AG04450 (cell line): ENCODE data around the gene CAPZA1. TPM values are rescaled to one million over a fixed set of nuclear protein-coding genes. Genes with fewer than 3 reads are reported as not detected.

Source experiments
- CTCF ChIA-PET: fragments of 300-600, 350-600 bp; formaldehyde crosslinking; extraction: SDS; loops from one replicate; lab custom pipeline; 2022; ENCODE audit warnings: antibody characterized with exemption, inconsistent platforms; lab: Charles Lee
- POLR2A ChIA-PET: fragments of 350-600 bp; formaldehyde crosslinking; extraction: SDS; loops from one replicate; lab custom pipeline; 2021; ENCODE audit warnings: antibody characterized with exemption, inconsistent platforms; lab: Yijun Ruan, JAX
- DNase-seq: peaks from one replicate; pipeline ENCODE4 v3.0.0-alpha.2; 2011; ENCODE audit warnings: low read depth, low spot score
- H3K27ac ChIP-seq: one replicate; pipeline ENCODE4 v1.5.1; 2012; ENCODE audit warnings: low read depth, low read length, control low read depth
- H3K27me3 ChIP-seq: one replicate; pipeline ENCODE4 v1.6.0; 2012; ENCODE audit warnings: low read length; ENCODE audit not compliant: control insufficient read depth, insufficient read depth
- H3K4me3 ChIP-seq: 2 replicates; pipeline ENCODE4 v1.5.1; 2011; ENCODE audit warnings: mild to moderate bottlenecking, low read depth, low read length, control low read depth
- H3K9me3 ChIP-seq: 2 replicates; pipeline ENCODE4 v1.5.1; 2012; ENCODE audit warnings: low read length; ENCODE audit not compliant: control insufficient read depth, insufficient read depth
- CTCF ChIP-seq: IDR thresholded peaks from 2 replicates; pipeline ENCODE4 v1.5.1; 2011; ENCODE audit warnings: low read depth, low read length, control low read depth, inconsistent platforms
- polyA plus RNA-seq: library from polyadenylated mRNA; depleted of rRNA; stranded (reverse); fragments of >200 nt; gene quantifications from 2 replicates; pipeline ENCODE4 v1.2.3, GENCODE V29; 2011

CAPZA1 gene
- polyA plus RNA-seq, 1 experiment: 273 TPM

- ChIA-PET CTCF (no interaction called here), POLR2A (no interaction called here)
- Histone ChIP-seq H3K9me3 (no peaks in the 10 kb centered on the region), H3K4me3 (no peak overlapping the region), H3K27me3 (no peaks in the 10 kb centered on the region), H3K27ac (no peak overlapping the region)
- TF ChIP-seq CTCF: no peak
- DNase-seq: no peak
Observed at GRCh38 chr1:112626193-112626592, 6.6 kb downstream of the CAPZA1 start.

- CTCF ChIA-PET: no interaction called here
Observed at GRCh38 chr1:112626887-112627286, 7.3 kb downstream of the CAPZA1 start.

GRCh38 chr1:112628516-112628915 lies 8.9 kb downstream of the CAPZA1 start:
- CTCF ChIA-PET: no interaction called here
- POLR2A ChIA-PET: no interaction called here
- H3K4me3 ChIP-seq: no peak overlapping the region
- H3K27me3 ChIP-seq: no peaks in the 10 kb centered on the region
- H3K9me3 ChIP-seq: no peaks in the 10 kb centered on the region
- no peak for DNase-seq
- H3K27ac ChIP-seq: no peak overlapping the region
- TF ChIP-seq CTCF: no peak

More at GRCh38 chr1:112626887-112627286, 7.3 kb downstream of the CAPZA1 start:
- POLR2A ChIA-PET: no interaction called here
- no peak overlapping the region for H3K27ac ChIP-seq
- DNase-seq: no peak
- no peaks in the 10 kb centered on the region for H3K9me3 ChIP-seq
- H3K27me3 ChIP-seq: no peaks in the 10 kb centered on the region
- no peak for TF ChIP-seq CTCF
- H3K4me3 ChIP-seq: no peak overlapping the region

- no peak for DNase-seq
- no peaks in the 10 kb centered on the region for H3K9me3 ChIP-seq
- no peaks in the 10 kb centered on the region for H3K27me3 ChIP-seq
- no peak overlapping the region for H3K27ac ChIP-seq
- H3K4me3 ChIP-seq: no peak overlapping the region
- TF ChIP-seq CTCF: no peak
- ChIA-PET CTCF (no interaction called here), POLR2A (no interaction called here)
Observed at GRCh38 chr1:112629256-112629655, 9.6 kb downstream of the CAPZA1 start.

- Histone ChIP-seq H3K4me3 (no peak overlapping the region), H3K27ac (no peak overlapping the region), H3K27me3 (no peaks in the 10 kb centered on the region), H3K9me3 (no peaks in the 10 kb centered on the region)
- POLR2A ChIA-PET: no interaction called here
- CTCF ChIA-PET: interaction anchor here (0.6 to 0.7 kb wide), 2 partner anchors 255 to 462 kb away, joined by 4 read pairs; no protein-coding TSS in a partner anchor
- TF ChIP-seq CTCF: no peak
- no peak for DNase-seq
Observed at GRCh38 chr1:112633628-112634027, 14.0 kb downstream of the CAPZA1 start.
